ENCODE data around the gene TAS1R1.

The TAS1R1 gene

GRCh38 chr1:6627841-6628545 is 72.9 kb downstream of the TAS1R1 start:
- no peak for DNase-seq

DNA sequence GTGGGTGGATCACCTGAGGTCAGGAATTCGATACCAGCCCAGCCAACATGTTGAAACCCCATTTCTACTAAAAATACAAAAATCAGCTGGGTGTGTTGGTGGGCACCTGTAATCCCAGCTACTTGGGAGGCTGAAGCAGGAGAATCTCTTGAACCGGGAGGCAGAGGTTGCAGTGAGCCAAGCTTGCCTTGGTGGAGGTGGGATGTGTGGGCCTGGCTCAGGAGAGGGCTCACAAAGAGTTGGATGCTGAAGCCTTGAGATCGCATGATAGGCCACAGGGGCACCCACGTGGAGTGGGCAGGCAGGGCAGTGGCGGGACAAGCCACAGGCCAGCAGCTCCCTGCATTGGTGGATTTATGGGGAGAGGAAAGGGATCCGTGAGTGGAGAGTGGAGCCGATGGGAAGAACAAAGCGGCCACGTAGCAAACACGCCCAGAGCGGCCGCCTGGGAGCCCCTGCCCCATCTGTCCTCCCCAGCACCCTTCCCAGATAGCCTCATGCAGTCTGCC is 73.9 kb downstream of the TAS1R1 start:
- no peak for DNase-seq

Measured in anterior cingulate cortex (tissue), 58 donors.